ENCODE measurements around the gene DNAJC4.

- TF ChIP-seq GATA3 (IDR thresholded peaks at IDR 0.05; ENCODE audit: low read depth, low read length) (no peak), GATA2 (IDR thresholded peaks at IDR 0.05; ENCODE audit: low read depth, low read length) (no peak)
These were observed 20.8 kb upstream of the DNAJC4 start for GRCh38 chr11:64209563-64209843.

Data from SH-SY5Y (cell line).